A549 (cell line): Measurements from ENCODE around the gene B3GALT6.

ENCODE experiments used
- CBX2 ChIP-seq: fragments of 200-600 bp; sonication (generic); IDR thresholded peaks from 2 replicates; pipeline ENCODE4 v1.6.1; 2016; ENCODE audit warnings: low read depth, mild to moderate bottlenecking, borderline replicate concordance
- EHMT2 ChIP-seq: fragments of 200-600 bp; sonication (generic); IDR thresholded peaks from 2 replicates; pipeline ENCODE4 v1.6.1; 2016; ENCODE audit warnings: antibody characterized with exemption, low read depth, mild to moderate bottlenecking, moderate library complexity
- EP300 ChIP-seq, 2 experiments: fragments of >200 bp; sonication (Bioruptor Twin); formaldehyde crosslinking; IDR thresholded peaks; 2 replicates in 1 of 2; 3 replicates in 1 of 2; pipeline ENCODE4 v1.6.1; 2016 to 2017
- HDAC2 ChIP-seq: fragments of 200-600 bp; sonication (generic); IDR thresholded peaks from 2 replicates; pipeline ENCODE4 v1.6.1; 2016
- MAZ ChIP-seq: fragments of 150-350 bp; IDR thresholded peaks from 2 replicates; pipeline ENCODE4 v1.6.1; 2014; ENCODE audit warnings: antibody characterized with exemption, low read depth, low read length, borderline replicate concordance
- PHF8 ChIP-seq: fragments of 200-600 bp; sonication (generic); IDR thresholded peaks from 2 replicates; pipeline ENCODE4 v1.6.1; 2016; ENCODE audit warnings: low read depth, mild to moderate bottlenecking, antibody characterized with exemption, moderate library complexity, borderline replicate concordance
- POLR2A ChIP-seq: IDR thresholded peaks from 2 replicates; pipeline ENCODE4 v1.6.1; 2012; ENCODE audit warnings: mild to moderate bottlenecking, low read length
- RAD21 ChIP-seq, 2 experiments: fragments of >200 bp in 1 of 2; sonication (Bioruptor Twin) in 1 of 2; formaldehyde crosslinking in 1 of 2; IDR thresholded peaks in 1 of 2; conservative IDR thresholded peaks in 1 of 2; 2 replicates in 1 of 2; 3 replicates in 1 of 2; pipeline ENCODE4 v1.6.1; 2012 to 2018; ENCODE audit warnings: inconsistent platforms in 1 of 2
- RARB ChIP-seq: fragments of 250-450 bp; sonication (Bioruptor Pico); IDR thresholded peaks from 2 replicates; pipeline ENCODE4 v1.8.0; 2021; ENCODE audit warnings: mild to moderate bottlenecking, moderate library complexity
- RFX5 ChIP-seq: fragments of 450-650 bp; IDR thresholded peaks from 2 replicates; pipeline ENCODE4 v1.7.1; 2014; ENCODE audit warnings: antibody characterized with exemption, mild to moderate bottlenecking, moderate library complexity
- TF ChIP-seq, protein P1 (sequence below): fragments of >200 bp; sonication (Bioruptor Twin); formaldehyde crosslinking; IDR thresholded peaks from 3 replicates; pipeline ENCODE4 v1.5.1; 2016
- TF ChIP-seq, protein P2 (sequence below): fragments of >200 bp; sonication (Bioruptor Twin); formaldehyde crosslinking; IDR thresholded peaks from 3 replicates; pipeline ENCODE4 v1.6.1; 2016
- TF ChIP-seq, protein P3 (sequence below): fragments of 200-600 bp; sonication (generic); IDR thresholded peaks from 2 replicates; pipeline ENCODE4 v1.6.1; 2016; ENCODE audit warnings: antibody characterized with exemption, mild to moderate bottlenecking, moderate library complexity

DNA sequence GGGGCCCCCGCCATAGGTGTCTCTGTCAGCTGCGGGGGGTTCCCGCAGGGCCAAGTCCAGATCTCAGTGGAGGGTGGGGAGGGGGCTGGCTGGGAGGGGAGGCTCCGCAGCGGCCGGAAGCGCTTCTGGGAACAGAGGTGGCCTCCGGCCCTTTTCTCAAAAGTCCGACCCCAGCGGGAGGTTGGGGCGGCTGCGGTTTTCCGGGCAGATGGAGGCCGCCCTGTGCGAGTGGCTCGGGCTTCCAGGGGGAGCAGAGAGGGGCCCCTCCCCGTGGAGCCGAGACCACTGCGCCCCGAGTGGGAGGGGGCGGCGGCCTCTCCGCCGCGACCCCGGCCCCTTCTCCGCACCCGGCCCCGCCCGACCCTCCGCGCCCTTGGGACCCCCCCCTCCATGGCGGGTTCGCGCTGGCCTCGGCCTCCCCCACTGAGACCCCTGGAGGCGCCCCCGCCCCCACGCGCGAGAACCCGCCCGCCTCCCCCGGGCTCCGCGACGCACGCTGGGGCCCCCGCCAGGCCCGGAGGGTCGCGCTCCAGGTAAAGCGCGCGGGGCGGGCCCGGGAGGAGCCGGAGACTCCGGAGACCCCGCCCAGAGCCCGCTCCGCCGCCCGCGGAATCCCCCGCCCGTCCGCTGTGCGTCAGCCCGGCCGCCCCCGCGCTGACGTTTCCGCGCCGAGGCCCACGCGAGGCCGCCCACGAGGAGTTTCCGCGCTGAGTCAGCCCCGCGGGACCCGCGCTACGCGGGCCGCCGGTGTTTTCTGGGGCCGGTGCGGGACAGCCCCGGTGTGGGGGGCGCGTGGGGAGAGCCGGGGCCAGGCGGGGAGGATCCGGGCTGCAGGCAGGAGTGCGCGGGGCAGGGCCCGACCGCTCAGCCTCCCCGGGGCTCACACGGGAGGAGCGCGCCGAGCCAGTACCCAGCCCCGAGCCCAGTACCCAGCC lies 30.9 kb upstream of the B3GALT6 start:
- TF ChIP-seq POLR2A (no peak), HDAC2 (no peak), PHF8 (no peak), EHMT2 (no peak), RAD21 (conservative IDR thresholded peaks at IDR 0.05 in 1 of 2, IDR thresholded peaks at IDR 0.05 in 1 of 2) (no peak), RARB (no peak), CBX2 (no peak), EP300 (IDR thresholded peaks at IDR 0.05) (no peak), RFX5 (no peak), MAZ (no peak)
- TF ChIP-seq, protein P1, sequence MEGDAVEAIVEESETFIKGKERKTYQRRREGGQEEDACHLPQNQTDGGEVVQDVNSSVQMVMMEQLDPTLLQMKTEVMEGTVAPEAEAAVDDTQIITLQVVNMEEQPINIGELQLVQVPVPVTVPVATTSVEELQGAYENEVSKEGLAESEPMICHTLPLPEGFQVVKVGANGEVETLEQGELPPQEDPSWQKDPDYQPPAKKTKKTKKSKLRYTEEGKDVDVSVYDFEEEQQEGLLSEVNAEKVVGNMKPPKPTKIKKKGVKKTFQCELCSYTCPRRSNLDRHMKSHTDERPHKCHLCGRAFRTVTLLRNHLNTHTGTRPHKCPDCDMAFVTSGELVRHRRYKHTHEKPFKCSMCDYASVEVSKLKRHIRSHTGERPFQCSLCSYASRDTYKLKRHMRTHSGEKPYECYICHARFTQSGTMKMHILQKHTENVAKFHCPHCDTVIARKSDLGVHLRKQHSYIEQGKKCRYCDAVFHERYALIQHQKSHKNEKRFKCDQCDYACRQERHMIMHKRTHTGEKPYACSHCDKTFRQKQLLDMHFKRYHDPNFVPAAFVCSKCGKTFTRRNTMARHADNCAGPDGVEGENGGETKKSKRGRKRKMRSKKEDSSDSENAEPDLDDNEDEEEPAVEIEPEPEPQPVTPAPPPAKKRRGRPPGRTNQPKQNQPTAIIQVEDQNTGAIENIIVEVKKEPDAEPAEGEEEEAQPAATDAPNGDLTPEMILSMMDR, result no peak
- TF ChIP-seq, protein P2, sequence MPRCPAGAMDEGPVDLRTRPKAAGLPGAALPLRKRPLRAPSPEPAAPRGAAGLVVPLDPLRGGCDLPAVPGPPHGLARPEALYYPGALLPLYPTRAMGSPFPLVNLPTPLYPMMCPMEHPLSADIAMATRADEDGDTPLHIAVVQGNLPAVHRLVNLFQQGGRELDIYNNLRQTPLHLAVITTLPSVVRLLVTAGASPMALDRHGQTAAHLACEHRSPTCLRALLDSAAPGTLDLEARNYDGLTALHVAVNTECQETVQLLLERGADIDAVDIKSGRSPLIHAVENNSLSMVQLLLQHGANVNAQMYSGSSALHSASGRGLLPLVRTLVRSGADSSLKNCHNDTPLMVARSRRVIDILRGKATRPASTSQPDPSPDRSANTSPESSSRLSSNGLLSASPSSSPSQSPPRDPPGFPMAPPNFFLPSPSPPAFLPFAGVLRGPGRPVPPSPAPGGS, result no peak
- TF ChIP-seq, protein P3, sequence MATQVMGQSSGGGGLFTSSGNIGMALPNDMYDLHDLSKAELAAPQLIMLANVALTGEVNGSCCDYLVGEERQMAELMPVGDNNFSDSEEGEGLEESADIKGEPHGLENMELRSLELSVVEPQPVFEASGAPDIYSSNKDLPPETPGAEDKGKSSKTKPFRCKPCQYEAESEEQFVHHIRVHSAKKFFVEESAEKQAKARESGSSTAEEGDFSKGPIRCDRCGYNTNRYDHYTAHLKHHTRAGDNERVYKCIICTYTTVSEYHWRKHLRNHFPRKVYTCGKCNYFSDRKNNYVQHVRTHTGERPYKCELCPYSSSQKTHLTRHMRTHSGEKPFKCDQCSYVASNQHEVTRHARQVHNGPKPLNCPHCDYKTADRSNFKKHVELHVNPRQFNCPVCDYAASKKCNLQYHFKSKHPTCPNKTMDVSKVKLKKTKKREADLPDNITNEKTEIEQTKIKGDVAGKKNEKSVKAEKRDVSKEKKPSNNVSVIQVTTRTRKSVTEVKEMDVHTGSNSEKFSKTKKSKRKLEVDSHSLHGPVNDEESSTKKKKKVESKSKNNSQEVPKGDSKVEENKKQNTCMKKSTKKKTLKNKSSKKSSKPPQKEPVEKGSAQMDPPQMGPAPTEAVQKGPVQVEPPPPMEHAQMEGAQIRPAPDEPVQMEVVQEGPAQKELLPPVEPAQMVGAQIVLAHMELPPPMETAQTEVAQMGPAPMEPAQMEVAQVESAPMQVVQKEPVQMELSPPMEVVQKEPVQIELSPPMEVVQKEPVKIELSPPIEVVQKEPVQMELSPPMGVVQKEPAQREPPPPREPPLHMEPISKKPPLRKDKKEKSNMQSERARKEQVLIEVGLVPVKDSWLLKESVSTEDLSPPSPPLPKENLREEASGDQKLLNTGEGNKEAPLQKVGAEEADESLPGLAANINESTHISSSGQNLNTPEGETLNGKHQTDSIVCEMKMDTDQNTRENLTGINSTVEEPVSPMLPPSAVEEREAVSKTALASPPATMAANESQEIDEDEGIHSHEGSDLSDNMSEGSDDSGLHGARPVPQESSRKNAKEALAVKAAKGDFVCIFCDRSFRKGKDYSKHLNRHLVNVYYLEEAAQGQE, result no peak
